KMS-11 (cell line): Measurements from ENCODE around the gene SUPT3H.

Source experiments
- H2AFZ ChIP-seq: fragments of 200-600 bp; sonication (generic); 2 replicates; pipeline ENCODE4 v1.6.1; 2016; ENCODE audit warnings: antibody characterized with exemption, mixed run types, low read depth
- H3K27ac ChIP-seq: fragments of 200-600 bp; sonication (generic); 2 replicates; pipeline ENCODE4 v1.6.1; 2016; ENCODE audit warnings: mild to moderate bottlenecking, mixed run types
- H3K27me3 ChIP-seq: fragments of 200-600 bp; sonication (generic); 2 replicates; pipeline ENCODE4 v1.6.1; 2017; ENCODE audit warnings: mild to moderate bottlenecking, low read depth, mixed run types, moderate library complexity; ENCODE audit not compliant: insufficient read depth
- H3K36me3 ChIP-seq: fragments of 200-600 bp; sonication (generic); 2 replicates; pipeline ENCODE4 v1.6.1; 2017; ENCODE audit warnings: mild to moderate bottlenecking, mixed run types; ENCODE audit not compliant: insufficient read depth
- H3K4me1 ChIP-seq: fragments of 200-600 bp; sonication (generic); 2 replicates; pipeline ENCODE4 v1.6.1; 2016; ENCODE audit warnings: mild to moderate bottlenecking, low read depth, mixed run types; ENCODE audit not compliant: poor library complexity, severe bottlenecking
- H3K4me2 ChIP-seq: fragments of 200-600 bp; sonication (generic); 2 replicates; pipeline ENCODE4 v1.7.0; 2016; ENCODE audit warnings: mild to moderate bottlenecking, mixed run types
- H3K4me3 ChIP-seq: fragments of 200-600 bp; sonication (generic); IDR thresholded peaks from 2 replicates; pipeline ENCODE4 v1.6.1; 2017; ENCODE audit warnings: low read depth, low read length, mixed read lengths; ENCODE audit not compliant: insufficient read depth
- H3K79me2 ChIP-seq: fragments of 200-600 bp; sonication (generic); 2 replicates; pipeline ENCODE4 v1.6.1; 2016; ENCODE audit warnings: low read depth, mixed run types; ENCODE audit not compliant: insufficient read depth
- H3K9ac ChIP-seq: fragments of 200-600 bp; sonication (generic); 2 replicates; pipeline ENCODE4 v1.6.1; 2016; ENCODE audit warnings: mild to moderate bottlenecking, mixed run types
- H4K20me1 ChIP-seq: fragments of 200-600 bp; sonication (generic); 2 replicates; pipeline ENCODE4 v1.6.1; 2016; ENCODE audit warnings: mild to moderate bottlenecking, mixed run types; ENCODE audit not compliant: insufficient read depth
- CTCF ChIP-seq: fragments of 200-600 bp; sonication (generic); conservative IDR thresholded peaks from 2 replicates; pipeline ENCODE4 v1.6.1; 2017; ENCODE audit warnings: low read depth, mild to moderate bottlenecking, antibody characterized with exemption, low read length, moderate library complexity, mixed read lengths

Gene SUPT3H

GRCh38 chr6:45212976-45213375, 164.8 kb downstream of the SUPT3H start:
- H3K27ac ChIP-seq: no peak overlapping the region

DNA sequence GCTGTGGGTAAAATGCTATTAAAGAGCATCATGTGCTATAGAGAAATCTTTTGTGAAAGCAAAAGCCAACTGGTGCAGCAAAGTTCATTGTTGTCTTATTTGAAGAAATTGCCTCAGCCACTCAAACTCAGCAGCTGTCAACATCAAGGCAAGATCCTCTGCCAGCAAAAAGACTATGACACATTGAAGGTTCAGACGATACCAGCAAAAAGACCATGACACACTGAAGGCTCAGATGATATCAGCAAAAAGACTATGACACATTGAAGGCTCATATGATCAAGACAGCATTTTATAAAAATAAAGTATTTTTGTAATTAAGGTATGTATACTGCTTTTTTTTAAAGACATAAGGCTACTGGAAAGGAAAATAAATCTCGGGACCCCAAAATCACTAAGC, 168.0 kb downstream of the SUPT3H start:
- Histone ChIP-seq H3K4me3 (no peak overlapping the region), H3K27ac (no peak overlapping the region), H3K36me3 (no peaks in the 10 kb centered on the region; the same call in 1 of the 2 replicates), H3K79me2 (no peaks in the 10 kb centered on the region), H3K27me3 (no peaks in the 10 kb centered on the region), H2AFZ (no peak overlapping the region), H3K9ac (no peak overlapping the region), H3K4me2 (no peak overlapping the region), H3K4me1 (peaks cover 26% of the 10 kb centered on the region), H4K20me1 (no peaks in the 10 kb centered on the region)
- no peak for TF ChIP-seq CTCF

More at GRCh38 chr6:45212976-45213375, 164.8 kb downstream of the SUPT3H start:
- Histone ChIP-seq H3K4me2 (no peak overlapping the region), H3K4me3 (no peak overlapping the region), H2AFZ (no peak overlapping the region), H3K79me2 (no peaks in the 10 kb centered on the region), H3K4me1 (peaks cover 3% of the 10 kb centered on the region), H4K20me1 (no peaks in the 10 kb centered on the region), H3K36me3 (no peaks in the 10 kb centered on the region; the same call in 1 of the 2 replicates), H3K9ac (no peak overlapping the region), H3K27me3 (no peaks in the 10 kb centered on the region)
- TF ChIP-seq CTCF: no peak

GRCh38 chr6:45206793-45207492, 170.8 kb downstream of the SUPT3H start:
- Histone ChIP-seq H3K27ac (no peak overlapping the region), H3K36me3 (no peaks in the 10 kb centered on the region), H3K27me3 (no peaks in the 10 kb centered on the region), H3K4me1 (peaks cover 49% of the 10 kb centered on the region), H2AFZ (no peak overlapping the region), H3K9ac (no peak overlapping the region), H3K4me3 (no peak overlapping the region), H3K4me2 (no peak overlapping the region), H4K20me1 (no peaks in the 10 kb centered on the region), H3K79me2 (no peaks in the 10 kb centered on the region)
- no peak for TF ChIP-seq CTCF

DNA sequence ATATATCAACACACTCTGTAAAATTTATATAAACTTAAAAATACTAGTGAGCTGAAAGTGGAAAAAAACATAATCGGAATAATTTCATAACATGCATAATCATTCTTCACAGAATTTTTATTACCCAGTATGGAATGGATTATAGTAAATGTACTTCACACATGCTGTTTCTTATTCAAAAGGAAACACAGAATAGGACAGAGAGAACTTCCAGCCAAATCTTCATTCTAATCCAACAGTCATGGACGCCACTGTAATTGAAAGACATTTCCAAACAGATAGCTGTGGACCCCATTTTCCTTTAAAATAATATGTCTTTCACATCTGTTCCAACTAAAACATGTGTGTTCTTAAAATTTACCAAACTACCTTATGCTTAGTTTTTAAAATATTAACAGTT, 176.2 kb downstream of the SUPT3H start:
- Histone ChIP-seq H3K4me3 (no peak overlapping the region), H3K27ac (0 out of 2 replicates have a peak overlapping the region, but pooled peaks have one; percentile 16), H3K4me1 (peaks cover 94% of the 10 kb centered on the region), H2AFZ (no peak overlapping the region), H3K27me3 (no peaks in the 10 kb centered on the region), H3K4me2 (peak overlapping the region; percentile 81), H3K36me3 (no peaks in the 10 kb centered on the region), H3K9ac (no peak overlapping the region), H3K79me2 (peaks cover 11% of the 10 kb centered on the region; the same call in 1 of the 2 replicates), H4K20me1 (no peaks in the 10 kb centered on the region)
- no peak for TF ChIP-seq CTCF
